ENCODE data around the gene EPC1.
"Not testable (repeated sequence)": the region's sequence is repeated elsewhere in the genome, so short reads cannot be mapped to it uniquely, and the experiment has no call there.

The EPC1 gene

DNA sequence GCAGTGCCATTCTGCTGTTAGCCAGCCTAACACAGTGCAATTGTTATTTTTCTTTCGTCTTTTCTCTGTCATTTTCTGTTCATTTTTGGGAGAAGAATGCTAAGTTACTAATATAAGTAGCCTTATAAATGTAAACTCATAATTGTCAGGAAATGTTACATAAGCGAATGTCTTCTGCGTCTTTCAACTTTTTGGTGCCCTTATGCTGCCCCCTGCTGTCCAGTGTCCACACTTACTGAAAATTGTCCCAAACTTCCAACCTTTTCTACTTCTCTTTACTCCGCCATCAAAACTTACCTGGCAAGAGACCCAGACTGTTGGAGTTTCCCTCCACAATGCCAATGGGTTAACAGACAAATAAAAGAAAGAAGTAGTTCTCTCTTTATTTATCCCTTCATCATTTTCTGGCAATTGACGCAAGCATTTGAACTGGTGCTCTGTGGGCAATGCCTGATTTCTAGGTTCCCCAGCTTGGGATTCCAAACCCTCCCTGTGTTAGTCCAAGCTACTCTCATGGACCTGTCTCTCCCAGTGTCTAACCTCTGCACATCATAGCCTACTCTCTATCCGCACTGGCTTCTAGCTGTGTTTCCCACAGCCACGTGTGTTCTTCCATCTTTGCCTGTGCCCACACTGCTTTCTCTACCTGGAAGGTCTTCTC is 21.0 kb upstream of the EPC1 start:
- DNase-seq: peak; percentile 87

DNA sequence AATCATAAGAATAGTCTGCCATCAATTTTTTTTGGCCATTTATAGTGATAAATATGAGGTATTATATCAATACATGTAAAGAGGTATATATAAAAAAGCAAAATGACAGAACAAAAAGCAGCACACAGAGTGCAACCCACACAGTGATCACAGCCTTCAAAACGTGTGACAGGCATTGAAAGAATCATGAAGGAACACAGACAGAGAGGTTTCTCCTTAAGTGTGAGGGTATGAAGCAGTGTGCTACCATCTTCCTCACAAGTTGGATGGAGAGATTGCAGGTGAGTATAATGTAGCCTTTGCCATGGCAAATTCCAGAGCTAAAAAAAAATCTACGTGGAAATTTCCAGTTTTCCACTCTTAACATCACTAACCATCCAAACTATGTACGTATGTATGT is 19.6 kb upstream of the EPC1 start:
- DNase-seq: no peak

DNA sequence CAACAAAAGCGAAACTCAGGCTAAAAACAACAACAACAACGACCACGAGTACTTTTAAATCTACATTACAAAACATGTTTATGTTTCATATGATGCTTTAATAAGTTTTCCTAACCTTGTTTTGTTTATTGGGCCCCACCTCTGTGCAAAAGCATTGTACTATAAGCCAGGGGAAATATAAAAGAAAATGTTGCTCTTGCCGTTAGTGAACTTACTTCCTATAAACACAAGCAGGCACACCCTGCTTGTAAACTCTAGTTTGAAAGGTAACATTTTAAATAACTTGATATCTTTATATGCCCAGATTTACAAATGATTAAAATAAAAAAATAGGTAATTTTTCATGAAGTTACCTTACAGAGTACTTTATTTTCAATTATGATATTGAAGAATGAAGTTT is 19.2 kb upstream of the EPC1 start:
- DNase-seq: no peak

DNA sequence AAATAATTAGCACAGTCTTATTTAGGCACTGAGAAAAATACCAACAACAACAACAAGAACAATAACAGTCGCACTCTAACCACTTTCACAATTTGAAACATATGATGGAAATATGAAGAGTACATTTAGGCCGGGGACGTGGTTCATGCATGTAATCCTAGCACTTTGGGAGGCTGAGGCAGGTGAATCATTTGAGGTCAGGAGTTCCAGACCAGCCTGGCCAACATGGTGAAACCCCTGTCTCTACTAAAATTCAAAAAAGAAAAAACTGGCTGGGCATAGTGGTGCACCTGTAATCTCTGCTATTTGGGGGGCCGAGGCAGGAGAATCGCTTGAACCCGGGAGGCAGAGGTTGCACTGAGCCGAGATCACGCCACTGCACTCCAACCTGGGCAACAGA is 18.4 kb upstream of the EPC1 start:
- not testable (repeated sequence) for DNase-seq

DNA sequence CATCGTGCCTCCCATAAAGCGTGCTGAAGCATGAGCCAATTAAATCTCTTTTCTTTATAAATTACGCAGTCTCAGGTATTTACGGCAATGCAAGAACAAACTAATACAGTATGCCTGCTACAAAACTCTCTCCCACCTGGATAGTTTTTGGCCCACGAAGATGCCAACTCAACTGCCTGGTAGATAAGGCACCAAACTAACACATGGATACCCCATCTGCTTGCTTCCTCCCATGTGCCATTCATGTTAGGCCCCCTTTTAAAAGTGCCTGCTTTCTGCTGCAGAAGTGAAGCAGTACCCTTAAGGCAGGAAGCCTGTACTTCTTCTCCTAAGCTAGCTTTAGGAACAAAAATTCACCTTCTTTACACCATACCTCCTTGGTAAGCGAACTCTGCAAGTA is 15.6 kb upstream of the EPC1 start:
- no peak for DNase-seq

DNA sequence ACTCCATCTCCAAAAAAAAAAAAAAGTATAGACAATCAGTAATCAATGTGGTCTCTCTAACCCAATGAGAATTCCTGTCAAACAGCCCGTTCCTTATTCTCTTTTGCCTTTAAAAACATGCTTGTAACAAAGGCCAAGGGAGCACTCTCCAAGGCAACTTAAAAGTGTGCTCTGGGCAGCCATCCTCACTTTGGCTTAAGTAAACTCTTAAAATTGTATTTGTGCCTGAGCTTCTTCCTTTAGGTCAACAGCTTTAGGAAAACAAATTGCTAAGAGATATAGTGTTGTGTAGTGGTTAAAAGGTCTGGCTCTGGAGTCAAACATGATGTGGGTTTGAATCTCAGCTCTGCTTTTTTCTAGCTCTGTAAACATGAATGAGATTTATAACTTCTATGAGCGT is 13.9 kb upstream of the EPC1 start:
- DNase-seq: no peak

DNA sequence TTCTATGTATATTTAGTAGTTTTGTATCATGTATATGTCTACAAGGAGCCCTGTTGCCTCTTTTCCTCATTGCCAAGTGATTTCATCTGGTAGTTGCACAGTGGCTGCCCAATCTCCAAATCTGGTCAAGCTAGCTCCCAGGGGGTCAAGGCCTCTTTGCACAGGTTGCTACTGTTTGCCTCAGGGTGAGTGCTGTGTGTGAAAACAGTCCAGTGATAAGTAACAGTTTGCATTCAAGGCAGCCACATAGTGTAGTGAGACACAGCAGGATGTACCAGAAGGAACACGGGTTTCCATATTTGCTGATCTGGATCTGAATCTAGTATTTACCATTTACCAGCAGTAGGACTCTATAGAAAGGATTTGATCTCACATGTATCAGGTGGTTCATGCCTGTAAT is 13.3 kb upstream of the EPC1 start:
- DNase-seq: no peak

DNA sequence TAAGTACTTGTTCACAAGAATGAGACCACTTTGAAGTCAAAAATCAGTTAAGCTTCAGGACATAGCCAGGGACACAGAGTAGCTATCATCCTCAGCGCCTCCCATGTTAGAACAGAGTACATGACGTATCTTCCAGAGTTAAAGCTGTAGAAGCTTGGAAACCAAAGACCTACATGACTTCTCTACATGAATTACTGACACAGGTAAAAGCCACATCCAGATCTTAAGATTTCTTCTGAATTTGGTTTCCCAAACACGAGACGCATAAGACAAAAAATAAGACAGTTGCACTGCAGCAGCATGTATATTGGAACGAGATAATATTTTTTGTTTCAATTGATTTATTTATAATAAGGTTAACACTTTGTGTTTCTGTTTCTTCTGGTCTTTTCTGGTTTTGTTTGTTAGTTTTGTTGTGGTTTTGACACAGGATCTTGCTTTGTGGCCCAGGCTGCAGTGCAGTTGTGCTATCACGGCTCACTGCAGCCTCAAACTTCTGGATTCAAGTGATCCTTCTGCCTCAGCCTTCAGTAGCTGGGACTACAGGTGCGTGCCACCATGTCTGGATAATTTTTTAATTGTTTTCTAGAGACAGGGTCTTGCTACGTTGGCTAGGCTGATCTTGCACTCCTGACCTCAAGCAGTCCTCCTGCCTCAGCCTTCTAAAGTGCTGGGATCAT is 10.2 kb upstream of the EPC1 start:
- DNase-seq: peak; percentile 44

DNA sequence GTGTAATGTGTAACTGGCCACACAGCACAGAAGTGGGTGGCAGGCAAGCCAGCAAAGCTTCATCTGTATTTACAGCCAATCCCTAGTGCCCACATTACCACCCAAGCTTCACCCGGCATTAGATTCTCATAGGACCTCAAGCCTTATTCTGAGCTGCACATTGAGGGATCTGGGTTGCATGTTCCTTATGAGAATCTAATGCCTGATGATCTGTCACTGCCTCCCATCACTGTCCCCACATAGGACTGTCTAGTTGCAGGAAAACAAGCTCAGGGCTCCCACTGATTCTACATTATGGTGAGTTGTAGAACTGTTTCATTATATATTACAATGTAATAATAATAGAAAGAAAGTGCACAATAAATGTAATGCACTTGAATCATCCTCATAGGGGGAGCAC is 7.7 kb upstream of the EPC1 start:
- DNase-seq: not testable (repeated sequence)

DNA sequence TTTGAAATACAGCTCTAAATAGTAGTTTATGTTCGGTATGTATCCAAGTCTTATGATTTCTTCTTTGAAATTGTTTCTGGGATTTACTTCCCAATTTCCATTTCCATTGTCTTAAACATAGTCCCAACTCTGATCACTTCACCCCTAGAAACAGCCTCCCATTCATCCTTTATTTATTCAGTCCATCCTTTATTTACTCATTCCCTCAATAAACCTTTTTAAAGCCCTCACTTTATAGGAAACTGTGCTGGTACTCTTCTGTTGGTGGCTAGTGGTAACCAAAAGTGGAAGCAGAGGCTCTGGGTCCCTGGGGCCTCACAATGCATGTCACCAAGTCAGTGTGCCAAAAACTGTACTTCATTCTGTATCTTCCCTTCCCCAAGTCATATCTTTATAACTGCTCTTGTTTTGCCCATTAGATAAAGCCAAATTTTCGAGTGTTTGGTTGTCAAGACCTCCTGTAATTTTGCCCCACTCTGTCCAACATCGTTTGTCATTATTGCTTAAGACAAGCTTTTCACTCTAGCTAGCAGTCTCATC is 3.9 kb upstream of the EPC1 start:
- DNase-seq: no peak

DNA sequence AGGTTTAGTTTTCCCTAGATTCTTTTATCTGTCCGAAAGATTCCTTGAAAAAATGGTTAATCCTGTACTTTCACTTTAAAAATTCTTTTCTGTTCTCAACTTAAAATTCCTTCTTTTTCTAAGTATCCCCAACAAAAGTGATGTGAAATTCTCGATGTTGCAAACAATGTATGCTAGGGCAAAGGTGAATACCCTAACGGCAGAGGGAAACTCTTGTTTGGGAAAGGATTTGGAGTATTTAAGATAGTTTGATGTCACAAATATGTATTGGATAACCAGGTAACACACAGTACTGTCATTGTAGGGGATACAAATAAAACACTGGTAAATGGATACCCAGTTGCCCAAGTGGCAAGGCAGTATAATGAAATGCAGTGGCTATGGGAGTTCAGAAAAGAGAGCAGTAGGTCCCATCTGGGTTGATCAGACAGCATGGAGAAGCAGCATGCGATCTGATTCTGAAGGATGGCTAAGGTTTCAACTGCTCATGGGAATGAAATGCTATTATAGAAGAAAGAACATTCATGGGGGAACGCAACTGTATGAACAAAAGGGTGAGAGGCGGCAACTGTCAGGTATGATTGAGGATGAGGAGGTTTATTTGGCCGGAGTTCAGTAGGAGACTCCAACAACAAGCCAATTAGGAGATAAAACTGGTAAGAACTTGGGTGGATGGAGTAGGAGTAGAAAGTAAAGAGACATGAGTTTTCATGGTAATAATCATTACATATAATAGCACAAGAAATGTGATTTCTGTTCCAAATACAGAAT is 3.2 kb upstream of the EPC1 start:
- DNase-seq: no peak

DNA sequence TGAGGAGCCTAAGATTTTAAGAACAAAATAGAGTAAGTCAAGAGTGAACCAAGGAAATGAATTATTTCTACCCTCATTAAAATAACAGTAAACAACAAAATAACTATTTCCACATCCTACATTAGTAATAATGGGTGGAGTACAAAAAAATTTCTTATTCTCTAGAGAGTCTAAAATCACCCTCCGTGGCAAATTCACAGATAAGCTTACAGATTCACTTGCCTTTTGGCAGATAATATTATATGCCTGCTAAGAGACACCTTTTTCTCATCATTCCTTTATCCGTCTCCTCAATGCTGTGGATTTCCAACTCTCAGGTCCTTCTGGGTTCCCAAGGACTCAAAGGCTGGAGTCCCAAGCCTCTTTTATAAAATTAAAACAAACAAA is 2.2 kb upstream of the EPC1 start:
- no peak for DNase-seq

DNA sequence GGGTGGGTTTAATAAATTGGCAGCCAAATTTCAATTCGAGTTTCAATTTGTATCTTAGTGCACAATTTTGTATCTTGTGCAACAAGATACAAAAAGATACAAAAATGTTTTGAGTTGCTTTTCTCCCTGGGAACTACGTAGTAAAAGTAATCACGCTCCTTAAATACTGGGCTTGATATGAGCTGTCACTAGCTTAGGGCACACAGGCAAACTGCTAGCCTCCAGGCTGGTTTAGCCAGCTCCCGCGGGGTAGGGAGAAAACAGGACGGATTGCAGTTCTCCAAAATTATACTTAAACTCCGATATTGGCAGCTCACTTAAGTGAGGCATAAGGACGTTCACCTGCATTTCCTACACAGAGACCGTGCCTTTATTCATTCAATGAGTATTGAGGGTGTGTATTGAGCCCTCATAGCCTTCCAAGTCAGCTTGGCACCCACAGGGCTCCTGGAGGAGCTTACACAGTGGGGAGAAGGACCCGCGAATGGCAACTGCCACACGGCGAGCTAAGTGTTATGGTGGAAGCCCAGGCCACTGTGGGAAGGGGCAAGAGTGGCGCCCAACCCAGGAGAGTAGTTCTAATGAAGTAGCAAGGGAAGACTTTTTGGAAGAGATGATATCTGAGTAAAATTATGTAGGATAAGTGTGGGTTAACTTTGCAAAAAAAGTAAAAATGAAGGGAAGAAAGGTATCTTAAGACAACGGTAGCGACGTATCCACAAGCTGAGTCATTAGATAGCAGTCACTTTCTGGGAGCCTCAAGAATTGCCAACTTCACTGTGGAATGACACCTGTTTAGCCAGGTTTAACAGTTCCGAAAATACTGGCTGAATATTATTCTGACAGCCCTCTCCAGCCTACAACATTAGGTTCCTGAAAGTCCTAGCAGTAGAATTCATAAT is 1.6 kb upstream of the EPC1 start:
- no peak for DNase-seq

DNA sequence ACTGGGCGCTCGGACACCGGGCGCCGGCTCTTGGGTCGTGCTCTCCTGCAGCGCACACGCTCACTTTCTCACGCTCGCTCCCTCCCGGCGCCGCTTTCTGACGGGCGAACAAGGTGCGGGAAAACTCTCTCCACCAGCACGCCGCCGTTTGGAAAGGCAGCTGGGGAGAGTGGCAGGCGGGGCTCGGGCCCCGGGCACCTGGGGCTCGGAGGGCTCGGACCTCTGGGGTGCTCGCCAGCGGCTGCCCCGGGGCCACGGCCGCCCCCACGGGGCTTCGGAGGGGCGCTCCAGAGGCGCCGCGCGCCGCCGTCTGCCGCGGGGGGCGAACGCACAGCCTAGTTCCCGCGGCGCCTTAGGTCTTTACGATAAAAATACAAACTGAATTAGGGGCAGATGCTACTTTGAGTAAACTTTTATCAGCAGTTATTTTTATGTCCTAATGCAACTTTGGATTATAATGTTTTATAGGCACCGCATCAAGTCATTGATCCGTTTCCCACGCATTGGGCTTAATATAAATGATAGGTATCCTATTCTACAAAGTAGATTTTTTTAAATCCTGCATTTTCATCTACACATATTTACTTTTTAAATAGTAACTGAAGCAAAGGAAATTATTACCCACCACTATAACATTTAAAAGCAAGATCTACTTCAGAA is 535 bp upstream of the EPC1 start:
- DNase-seq: no peak

DNA sequence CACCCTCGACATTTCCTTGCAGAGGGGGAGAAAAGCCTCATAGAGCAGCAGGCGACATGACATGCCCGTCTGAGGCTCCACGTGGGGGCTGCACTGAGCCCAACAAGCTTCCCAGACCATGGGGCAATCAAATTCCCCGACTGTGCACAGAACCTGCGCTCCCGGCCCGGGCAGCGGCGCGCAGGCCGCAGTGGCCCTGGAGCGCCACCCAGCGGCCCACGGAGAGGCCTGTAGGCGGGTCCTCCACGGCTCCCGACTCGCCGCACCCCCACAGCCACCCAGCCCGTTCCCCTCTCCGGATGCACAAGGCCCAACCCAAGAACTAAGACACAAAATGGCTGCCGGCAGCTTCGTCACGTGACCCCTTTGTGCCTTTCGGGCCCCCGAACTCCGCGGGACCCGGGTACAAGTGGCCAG is 816 bp downstream of the EPC1 start:
- peak; percentile 95 for DNase-seq

DNA sequence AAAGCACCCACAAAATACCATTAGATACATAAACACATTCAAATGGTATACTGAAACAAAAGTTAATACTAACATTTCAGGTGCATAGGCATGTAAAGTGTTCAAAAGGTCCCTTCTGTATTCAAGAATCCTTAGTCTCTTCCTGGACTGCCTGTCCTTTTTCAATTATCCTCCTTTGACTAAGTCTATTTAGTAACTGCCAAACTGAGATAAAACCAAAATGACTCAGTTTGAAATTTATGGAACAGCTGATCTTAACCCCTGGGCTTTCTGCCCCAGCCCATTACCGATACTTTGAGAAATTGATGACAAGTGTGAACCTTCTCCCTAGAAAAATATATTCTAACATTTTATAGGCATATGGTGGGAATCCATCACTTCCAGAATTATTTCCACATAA is 5.4 kb downstream of the EPC1 start:
- no peak for DNase-seq

DNA sequence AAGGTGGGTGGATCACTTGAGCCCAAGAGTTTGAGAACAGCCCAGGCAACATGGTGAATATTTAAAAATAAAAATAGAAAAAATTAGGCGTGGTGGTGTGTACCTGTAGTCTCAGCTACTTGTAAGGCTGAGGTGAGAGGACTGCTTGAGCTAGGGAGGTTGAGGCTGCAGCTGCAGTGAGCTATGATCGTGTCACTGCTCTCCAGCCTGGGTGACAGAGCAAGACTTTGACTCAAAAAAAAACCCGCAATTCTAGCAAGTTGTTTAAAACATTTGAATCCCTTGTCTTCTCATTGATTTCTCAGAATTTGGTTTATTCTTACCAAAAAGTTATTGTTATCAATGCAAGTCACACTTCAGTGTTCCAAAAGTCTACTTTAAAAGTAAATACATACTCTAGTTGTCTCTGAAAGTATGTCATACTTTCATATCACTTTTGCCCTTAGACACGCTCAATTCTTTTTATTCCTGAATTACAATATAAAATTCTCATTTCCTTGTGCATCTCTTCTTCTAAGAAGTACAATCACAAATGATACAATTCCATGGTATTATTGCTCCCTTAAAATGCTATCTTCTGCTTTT is 6.3 kb downstream of the EPC1 start:
- DNase-seq: no peak

DNA sequence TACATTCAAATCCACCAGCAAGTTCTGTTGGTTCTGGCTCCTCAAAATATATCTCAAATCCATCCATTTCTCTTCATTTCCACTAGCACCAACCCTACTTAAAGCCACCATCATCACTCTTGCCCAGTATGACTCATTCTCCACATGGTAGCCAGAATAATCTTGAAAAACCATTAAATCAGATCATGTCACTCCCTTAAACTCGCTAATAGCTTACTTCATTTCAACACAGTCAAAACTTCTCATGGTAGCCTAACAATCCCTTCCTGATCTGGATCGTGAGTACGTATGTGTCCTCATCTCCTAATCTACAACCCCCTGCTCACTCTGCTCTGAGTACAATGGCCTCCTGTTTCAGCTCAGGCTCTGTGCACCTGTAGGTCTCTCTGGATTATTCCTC is 8.7 kb downstream of the EPC1 start:
- no peak for DNase-seq

DNA sequence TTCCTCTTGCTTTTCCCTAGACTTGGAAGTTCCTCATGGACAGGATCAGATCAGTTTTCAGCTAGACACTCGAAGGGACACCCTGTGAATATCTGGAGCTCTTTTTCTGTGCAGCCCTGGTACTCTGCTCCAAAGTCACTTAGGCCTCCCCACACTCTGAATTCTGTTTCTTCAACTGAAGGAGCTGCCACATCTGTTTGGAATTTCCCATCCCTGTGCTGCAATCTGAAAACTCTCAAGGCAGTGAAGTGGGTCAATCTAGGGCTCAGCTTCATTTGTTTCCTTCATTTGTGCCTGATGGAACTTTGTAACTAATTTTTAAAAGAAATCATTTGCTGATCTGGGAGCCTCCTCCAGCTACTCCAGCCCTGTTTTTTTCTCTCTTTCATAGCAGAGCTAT is 9.6 kb downstream of the EPC1 start:
- no peak for DNase-seq

DNA sequence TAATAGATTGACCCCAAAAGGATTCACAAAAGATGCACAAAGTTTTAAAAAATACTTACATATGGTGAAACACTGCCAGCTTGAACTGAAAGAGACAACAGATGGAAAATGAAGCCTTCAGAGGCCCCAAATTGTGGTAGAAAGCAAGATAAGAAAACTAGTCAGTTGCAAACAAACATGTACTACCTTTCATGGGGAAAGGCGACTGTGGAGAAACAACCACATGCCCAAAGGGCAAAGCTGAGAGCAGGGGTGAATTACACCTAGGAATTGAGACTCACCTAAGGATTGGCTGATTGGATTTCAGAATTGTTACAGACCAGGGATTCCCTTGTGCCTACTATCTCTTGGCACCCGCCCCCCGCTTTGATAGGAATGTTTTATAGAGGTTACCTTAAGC is 13.1 kb downstream of the EPC1 start:
- no peak for DNase-seq

DNA sequence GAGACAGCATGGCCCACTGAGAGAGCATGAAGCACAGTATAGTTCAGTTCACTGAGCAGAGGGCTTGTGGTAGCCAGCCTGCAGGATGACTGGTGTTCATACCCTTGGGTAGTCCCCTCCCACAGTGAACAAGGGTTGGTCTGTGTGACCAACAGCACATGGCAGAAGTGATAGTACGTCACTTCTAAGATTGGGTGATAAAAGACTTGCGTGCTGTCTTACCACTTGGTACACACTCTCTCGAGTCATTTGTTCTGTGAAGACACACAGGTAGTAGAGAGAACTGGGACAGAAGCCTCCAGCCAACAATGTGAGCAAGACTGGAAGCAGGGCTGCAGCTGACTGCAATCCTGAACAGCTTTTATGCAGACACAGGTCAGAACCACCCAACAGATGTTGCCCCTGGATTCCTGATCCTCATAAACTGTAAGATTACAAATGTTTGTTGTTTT is 14.6 kb downstream of the EPC1 start:
- DNase-seq: peak; percentile 69

DNA sequence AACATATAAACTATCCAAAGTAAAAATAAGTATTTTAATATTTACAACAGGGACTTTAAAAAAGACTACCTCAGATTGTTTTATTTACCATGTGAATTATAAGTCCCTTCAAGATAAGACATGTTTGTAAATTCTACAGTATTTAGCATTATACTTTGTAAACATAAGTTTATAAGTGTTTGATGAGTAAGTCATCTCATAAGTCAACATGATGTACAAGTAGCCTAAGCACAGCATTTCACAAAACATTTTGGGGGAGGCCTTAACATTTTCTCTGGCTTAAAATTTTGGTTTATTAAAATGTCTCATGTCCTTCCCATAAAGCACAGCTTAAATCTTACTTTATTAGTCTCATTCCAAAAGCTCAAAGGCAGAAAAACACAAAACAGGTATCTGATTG is 15.4 kb downstream of the EPC1 start:
- DNase-seq: no peak

All from CD4-positive, alpha-beta T cell treated with Interleukin-17A for 4 hours (primary cell).